Activated CD8-positive, alpha-beta memory T cell treated with anti-CD3 and anti-CD28 coated beads, Interleukin-2, amount 50 U/mL, for 4 hours (primary cell): ENCODE measurements around the gene GPR162.

Experiments
- DNase-seq: peaks from one replicate; pipeline ENCODE4 v3.0.0-alpha.2; 2020

Gene GPR162, protein sequence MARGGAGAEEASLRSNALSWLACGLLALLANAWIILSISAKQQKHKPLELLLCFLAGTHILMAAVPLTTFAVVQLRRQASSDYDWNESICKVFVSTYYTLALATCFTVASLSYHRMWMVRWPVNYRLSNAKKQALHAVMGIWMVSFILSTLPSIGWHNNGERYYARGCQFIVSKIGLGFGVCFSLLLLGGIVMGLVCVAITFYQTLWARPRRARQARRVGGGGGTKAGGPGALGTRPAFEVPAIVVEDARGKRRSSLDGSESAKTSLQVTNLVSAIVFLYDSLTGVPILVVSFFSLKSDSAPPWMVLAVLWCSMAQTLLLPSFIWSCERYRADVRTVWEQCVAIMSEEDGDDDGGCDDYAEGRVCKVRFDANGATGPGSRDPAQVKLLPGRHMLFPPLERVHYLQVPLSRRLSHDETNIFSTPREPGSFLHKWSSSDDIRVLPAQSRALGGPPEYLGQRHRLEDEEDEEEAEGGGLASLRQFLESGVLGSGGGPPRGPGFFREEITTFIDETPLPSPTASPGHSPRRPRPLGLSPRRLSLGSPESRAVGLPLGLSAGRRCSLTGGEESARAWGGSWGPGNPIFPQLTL

DNA sequence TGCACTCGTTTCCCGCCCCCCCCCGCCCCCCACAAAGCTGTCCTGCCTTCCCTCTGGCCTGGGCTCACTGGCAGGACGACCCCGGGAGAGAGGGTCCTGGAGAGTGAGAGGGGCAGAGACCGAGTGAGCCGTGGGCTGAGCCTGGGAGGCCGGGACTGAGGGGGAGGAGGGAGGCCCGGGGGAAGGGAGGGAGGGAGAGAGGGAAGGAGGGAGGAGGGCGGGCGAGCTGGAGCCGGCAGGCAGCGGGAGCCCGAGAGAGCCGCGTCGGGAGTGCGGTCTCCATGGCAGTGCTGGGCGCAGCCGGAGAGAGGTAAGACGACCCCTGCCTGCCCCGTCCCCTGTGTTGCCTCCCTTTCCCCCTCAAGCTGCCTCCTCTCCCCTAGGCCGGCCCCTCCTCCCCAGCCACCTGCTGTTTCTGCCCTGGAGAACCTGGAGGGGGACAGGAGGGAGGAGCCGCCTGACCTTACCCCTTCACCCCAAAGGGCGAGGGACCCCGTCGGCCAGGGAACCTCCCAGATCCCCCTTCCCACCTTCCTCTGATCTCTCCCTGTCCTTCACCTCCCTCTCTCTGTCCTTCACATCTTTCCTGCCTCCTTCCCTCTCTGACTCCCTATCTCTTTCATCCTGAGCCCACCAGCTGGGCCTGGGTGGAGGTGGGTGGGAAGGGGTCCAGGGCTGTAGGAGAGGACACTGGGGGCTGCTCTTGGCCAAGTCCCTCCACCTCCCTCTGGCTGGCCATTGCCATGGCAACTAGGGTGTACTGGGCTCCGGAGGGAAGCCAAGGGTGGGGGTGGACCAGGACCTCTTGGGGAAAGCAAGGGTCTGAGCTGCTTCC, at the start of gene GPR162:
Gene GPR162, plus strand, starts transcription at position 231 of the 835 bp plus-strand sequence. CDS start 2,078 bp downstream, outside the sequence.
- no peak for DNase-seq

DNA sequence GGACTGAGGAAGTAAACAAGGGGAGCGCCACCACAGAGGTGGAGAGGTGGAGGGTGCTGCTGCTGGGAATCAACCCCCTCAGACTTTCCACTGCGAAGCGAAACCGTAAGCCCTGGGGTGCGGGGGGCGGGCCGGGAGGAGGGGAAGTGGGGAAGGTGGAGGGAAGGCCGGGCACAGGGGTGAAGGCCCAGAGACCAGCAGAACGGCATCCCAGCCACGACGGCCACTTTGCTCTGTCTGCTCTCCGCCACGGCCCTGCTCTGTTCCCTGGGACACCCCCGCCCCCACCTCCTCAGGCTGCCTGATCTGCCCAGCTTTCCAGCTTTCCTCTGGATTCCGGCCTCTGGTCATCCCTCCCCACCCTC, 49.3 kb upstream of the GPR162 start, which contains the start of gene LAG3:
Gene LAG3, plus strand, starts transcription at position 190 of the 365 bp plus-strand sequence. CDS start 333 bp downstream, outside the sequence.
- DNase-seq = peak; percentile 62

DNA sequence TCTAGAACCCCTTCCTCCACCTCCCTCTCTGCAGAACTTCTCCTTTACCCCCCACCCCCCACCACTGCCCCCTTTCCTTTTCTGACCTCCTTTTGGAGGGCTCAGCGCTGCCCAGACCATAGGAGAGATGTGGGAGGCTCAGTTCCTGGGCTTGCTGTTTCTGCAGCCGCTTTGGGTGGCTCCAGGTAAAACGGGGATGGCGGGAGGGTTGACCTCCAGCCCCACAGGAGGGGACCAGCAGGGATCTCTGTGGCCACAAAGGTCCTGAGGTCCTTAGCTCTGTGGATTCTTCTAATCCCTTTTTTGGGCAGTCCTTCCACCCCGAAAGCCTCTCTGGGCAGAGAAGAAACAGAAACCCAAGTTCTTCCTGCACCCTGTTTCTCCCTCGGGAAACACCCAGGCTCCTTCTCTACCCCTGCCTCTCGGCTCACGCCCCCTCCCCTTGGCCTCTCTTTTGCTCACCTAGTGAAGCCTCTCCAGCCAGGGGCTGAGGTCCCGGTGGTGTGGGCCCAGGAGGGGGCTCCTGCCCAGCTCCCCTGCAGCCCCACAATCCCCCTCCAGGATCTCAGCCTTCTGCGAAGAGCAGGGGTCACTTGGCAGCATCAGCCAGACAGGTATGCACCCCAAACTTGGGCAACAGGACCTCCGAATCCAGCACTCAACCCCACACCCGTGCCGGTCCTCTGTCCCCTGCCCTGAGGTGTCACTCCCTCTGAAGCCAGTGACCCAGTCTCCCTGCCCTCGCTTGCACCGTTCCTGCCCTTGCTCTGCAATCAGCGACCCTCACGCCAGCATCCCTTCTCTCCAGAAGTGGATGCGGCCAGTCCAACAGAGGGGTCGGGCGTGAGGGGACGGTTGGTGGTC, 48.7 kb upstream of the GPR162 start:
- no peak for DNase-seq

DNA sequence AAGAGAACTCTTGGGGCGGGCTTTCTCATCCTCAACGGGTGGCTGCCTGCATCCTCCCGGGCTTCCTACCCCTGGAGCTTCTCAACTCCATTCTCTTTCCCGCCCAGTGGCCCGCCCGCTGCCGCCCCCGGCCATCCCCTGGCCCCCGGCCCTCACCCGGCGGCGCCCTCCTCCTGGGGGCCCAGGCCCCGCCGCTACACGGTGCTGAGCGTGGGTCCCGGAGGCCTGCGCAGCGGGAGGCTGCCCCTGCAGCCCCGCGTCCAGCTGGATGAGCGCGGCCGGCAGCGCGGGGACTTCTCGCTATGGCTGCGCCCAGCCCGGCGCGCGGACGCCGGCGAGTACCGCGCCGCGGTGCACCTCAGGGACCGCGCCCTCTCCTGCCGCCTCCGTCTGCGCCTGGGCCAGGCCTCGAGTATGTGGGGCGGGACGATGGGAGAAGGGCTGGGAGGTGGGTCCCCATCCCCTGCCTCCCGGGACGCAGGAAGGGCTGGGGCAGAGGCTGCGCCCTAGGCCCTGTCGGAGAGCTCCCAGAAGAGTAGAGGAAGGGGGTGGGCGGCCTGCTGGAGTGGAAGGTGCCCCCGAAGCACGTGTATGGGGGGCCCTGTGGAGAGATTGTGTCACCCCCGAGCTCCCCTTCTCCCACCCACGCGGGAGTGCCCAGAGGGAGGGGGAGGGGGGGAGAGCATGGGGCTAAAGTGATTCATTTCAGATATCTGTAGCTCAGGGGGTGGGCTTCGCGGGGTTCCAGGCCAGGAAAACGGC, 47.9 kb upstream of the GPR162 start:
- peak; percentile 78 for DNase-seq

DNA sequence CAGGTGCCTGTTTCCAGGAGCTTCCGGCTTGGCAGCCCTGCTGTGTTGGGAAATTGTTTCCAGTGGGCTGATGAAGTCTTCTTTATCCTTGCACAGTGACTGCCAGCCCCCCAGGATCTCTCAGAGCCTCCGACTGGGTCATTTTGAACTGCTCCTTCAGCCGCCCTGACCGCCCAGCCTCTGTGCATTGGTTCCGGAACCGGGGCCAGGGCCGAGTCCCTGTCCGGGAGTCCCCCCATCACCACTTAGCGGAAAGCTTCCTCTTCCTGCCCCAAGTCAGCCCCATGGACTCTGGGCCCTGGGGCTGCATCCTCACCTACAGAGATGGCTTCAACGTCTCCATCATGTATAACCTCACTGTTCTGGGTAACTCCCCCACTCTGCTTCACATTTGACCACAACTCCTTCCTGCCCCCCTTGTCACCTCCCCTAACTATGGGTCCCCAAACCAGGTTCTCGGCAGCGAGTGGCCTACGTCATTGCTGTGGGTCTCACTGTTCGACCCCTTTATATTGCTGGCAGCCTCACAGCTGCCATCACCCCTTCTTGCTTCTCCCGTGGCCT, 47.0 kb upstream of the GPR162 start:
- peak; percentile 40 for DNase-seq

DNA sequence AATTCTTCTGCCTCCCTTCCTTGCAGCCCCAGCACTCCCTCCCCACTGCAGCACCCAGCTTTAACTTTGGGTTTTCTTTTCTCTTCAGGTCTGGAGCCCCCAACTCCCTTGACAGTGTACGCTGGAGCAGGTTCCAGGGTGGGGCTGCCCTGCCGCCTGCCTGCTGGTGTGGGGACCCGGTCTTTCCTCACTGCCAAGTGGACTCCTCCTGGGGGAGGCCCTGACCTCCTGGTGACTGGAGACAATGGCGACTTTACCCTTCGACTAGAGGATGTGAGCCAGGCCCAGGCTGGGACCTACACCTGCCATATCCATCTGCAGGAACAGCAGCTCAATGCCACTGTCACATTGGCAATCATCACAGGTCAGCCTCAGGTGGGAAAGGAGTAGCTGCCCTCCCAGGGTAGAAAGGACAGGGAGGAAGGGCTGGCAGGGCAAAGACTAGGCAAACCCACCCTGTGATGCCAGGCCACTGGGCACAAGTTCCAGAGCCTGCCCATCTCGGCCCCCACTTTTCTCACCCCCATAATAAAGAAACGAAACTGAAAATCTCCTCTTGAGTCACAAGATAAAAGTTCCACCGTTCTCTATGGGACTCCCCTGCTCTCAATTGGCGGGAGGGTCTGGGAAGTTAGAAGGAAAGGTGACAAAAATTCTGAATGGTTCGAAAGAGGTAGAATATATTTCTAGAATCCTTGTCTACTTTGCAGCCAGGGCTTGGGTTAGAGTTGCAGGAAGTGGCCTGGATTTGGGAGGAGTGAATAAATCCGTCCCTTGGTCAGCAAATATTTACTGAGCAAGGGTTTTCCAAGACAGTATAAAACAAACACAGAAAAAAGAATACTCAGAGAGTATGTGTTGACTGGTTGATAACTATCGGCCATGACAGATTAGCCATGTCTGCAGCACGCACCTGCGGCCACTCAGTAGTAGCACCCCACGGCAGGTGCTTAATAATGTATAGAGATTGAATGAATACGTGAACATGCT, 46.1 kb upstream of the GPR162 start:
- DNase-seq = no peak

DNA sequence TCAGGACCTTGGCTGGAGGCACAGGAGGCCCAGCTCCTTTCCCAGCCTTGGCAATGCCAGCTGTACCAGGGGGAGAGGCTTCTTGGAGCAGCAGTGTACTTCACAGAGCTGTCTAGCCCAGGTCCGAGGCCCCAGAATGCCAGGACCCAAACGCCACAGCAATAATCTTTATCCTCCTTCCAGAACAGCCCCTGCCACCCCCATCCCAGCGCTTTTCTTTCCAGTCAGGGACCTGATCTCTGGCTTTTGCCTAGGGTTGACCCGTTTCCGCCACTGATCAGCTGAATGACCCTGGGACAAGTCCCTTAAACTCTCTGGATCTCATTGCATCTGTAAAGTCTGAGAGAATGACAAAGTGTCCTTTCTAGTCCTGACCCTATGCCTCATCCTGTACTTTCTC, 44.2 kb upstream of the GPR162 start:
- no peak for DNase-seq

DNA sequence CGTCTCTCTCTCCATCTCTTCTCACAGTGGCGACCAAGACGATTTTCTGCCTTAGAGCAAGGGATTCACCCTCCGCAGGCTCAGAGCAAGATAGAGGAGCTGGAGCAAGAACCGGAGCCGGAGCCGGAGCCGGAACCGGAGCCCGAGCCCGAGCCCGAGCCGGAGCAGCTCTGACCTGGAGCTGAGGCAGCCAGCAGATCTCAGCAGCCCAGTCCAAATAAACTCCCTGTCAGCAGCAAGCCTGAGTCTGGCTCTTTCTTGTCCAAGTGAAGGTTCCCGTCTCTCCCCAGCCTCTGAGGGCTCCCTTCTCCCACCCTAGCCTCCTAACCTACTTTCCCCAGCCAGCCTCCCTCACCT, 43.4 kb upstream of the GPR162 start:
- DNase-seq = no peak

DNA sequence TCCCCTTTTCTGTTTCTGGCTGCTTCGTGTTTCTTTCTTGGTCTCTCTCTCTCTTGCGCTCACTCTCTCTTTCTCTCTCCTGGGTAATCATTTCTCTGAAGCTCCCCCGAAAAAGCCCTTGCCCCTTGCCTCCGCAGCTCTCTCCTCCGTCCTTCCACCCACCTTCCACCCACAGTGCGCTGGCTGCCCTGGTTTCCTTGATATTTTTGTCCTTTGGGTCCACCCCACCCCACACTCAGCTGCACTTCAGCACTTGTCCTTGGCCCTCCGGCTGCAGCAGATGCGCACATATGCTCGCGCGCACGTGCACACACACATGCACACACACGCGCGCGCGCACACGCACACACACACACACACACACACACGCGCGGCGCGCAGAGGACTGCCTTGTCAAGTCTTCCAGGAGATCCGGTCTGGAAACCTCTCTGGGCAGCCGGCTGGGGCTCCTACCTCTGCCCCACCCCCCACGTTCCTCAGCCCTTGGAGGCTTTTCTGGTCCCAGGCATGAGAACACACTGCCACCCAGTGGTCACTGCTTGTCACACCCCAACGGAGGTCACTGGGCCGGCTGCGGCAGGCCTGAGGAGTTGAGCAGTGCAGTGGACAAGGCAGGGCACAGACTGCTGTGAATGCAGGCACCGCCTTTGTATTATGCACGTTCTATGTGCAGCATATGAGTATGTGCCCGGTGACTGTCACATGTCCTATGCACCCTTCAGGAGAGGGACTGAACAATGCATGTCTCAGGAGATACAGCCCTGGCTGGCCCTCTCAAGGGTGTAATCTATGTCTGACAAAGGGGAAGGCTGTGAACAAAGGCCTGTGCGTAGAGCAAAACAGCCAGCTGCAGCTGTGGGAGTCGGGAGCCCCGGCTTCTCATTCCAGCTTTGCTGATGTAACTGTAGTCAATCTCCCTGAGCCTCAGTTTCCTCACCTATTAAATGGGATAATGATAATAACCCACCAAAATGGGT, 42.8 kb upstream of the GPR162 start:
- peak; percentile 88 for DNase-seq

DNA sequence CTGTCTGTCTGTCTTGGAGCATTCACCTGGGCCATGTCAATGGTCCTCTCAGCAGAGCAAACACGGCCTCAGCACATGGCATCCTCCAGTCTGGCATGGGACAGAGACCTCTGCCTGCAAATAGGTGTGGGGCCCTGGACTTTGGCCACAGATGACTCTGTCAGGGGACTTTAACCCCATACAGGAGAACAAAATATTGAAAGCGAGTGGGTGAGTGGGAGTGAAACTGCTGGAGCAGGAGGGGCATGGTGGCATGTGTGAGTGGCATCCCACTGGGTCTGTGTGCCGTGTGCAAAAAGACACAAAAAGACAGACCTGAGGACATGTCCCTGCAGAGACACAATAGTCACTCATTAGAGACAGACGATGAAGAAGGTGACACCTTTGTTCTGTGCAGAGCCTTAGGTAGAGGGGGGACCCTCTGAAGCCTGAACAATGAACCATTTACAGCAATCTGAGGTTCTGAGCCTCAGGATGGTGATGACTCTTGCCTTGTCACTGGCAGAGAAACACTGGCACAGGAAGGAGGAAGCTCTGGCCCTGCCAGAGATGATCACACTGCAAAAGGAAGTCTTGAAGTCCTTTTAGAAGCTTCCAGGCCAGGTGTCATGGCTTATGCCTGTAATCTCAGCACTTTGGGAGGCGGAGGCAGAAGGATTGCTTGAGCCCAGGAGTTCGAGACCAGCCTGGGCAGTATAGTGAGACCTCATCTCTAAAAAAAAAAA, 41.8 kb upstream of the GPR162 start:
- DNase-seq = no peak

DNA sequence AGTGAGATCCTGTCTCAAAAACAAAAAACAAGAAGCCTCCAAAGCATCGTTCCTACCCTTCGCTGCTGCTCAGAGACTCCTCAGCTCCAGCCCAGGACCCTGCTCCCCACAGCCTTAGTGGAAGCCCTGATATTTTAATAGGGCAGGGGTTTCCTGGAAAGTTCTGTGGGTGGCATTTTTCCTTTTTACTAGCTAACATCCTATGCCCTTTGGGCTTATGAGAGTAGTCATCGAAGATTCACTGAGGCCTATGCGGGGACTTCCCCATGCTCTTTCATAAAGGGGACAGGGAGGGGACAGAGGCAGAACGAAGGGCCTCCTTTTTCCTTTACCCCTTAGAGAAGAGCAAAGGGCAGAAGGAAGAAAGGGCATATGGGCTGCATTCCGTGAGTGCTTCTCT, 41.0 kb upstream of the GPR162 start:
- no peak for DNase-seq

DNA sequence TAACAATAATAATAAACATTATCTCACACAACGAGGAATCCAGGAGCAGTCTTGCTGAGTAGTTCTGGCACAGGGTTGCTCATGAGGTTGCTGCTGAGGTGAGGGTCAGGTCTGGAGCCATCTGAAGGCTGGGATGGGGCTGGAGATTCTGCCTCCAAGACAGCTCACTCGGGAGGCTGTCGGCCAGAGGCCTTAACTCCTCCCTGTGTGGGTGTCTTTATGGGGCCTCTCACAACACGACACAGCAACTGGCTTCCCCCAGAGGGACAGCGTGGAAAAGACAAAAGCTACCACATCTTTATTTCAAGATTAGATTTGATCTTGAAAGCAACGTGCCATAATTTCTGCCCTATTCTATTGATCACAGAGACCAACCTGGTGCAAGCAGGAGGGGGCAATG, 39.5 kb upstream of the GPR162 start:
- DNase-seq = no peak

DNA sequence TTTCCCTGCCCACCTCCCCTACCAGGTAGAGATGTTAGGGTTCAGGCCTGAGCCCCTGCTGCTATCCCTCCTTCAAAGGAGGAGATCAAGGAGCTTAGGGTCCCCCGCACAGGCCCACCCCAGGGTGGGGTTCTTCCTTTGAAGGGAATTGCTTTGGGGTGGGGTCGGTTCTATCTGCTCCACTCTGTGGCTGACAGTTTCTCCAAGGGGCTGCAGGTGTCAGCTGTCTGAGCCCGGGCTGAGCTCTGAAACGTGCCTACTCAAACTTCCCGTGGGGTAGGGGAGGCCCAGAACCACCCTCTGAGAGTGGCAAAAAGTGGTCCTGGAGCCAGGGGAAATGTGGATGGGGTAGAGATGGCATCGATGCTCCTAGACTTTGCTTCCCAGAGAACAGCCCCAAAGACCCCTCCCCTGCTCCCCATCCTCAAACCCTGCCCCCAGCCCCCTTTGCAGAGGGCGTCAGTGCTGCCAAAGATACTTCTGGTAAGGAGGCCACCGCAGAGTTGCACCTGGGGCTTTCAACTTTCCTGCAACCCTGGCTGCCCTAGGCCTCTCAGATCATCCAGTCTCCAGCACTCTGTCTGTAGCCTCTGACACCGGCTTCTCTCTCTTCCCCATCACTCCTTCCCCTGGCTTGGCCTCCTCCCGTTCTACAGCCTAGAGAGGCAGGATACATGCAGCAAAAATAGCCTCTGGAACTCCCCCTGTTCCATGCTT, 38.6 kb upstream of the GPR162 start:
- no peak for DNase-seq

DNA sequence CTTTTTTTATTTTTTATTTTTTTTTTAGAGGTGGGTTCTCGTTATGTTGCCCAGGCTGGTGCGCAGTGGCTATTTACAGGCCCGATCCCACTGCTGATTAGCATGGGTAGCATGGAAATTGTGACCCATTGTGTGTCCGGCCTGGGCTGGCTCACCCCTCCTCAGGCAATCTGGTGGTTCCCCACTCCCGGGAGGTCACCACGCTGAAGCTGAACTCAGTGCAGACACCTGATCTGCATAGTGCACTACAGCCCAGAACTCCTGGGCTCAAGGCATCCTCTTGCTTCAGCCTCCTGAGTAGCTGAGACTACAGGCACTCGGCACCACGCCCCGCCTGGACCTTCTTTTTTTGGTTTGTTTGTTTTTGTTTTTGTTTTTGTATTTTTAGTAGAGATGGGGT, 37.8 kb upstream of the GPR162 start:
- DNase-seq = no peak

DNA sequence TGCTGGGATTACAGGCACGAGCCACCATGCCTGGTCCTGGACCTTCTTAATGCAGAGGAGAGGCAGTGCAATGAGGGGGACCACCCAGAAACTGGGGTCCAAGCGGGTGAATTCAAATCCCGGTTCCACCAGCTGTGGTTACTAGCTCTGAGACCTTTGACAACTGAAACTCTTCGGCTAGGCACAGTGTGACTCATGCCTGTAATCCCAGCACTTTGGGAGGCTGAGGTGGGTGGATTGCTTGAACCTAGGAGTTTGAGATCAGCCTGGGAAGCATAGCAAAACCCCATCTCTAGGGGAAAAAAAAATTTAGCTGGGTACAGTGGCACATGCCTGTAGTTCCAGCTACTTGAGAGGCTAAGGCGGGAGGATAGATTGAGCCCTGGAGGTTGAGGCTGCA, 37.3 kb upstream of the GPR162 start:
- DNase-seq = no peak

DNA sequence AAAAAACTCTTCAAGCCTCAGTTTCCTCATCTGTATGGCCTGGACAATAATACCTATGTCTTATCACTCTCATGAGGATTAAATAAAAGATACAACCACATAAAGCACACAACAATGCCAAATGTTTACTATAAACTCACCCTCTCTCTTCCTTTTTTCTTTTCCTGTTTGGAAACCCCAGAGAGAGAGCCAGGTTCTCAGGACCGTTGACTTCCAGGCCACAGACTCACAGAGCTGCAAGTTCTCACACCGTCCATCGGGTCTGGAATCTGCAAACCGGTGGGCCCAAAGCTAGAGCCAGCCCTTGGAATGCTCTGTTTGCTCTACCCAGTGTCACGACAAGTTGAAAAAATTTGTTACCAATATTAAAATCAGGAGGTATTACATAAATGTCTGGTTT, 36.9 kb upstream of the GPR162 start:
- no peak for DNase-seq

DNA sequence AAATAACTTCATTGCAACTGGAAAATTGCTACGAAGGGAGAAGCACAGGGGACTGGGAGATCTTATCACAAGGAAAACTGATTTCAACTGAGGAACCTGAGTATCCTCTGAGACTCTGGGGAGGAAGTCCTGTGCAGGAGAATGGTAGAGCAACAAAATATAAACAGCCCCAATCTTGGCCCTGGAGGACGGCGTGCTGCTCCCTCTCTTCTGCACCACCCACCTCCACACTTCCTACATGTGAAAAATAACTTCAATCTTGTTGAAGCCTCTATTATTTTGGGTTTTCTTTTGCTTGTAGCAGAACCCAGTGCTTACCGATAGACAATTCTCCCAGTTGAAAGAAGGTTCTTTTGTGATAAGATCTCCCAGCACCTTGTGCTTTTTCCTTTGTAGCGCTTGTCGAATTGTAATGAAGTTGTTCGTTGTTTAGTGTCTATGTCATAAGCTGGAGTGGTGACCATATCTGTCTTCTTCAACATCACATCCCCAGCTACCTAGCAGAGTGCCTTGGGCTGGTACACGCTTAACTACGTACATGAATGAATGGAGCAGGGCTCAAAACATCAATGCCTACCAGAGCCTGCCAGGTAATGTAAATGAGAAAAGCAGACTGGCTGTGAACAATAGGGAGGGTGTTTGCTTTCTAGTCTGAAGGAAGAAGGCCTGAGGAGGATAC, 35.1 kb upstream of the GPR162 start:
- no peak for DNase-seq
